Fibroblast of skin of right quadriceps (primary cell): ENCODE results near the gene RNU6-1.

Experiments used
- DNase-seq: peaks from one replicate; pipeline ENCODE4 v3.0.0-alpha.2; 2013

Gene RNU6-1

GRCh38 chr15:67839929-67840748 lies at the start of gene RNU6-1:
RNU6-1 (minus strand) TSS chr15:67840045.
- DNase-seq = peak; percentile 91

- DNase-seq = no peak
These were observed 47.9 kb upstream of the RNU6-1 start for GRCh38 chr15:67887776-67888175.

GRCh38 chr15:67885861-67886260 lies 46.0 kb upstream of the RNU6-1 start:
- no peak for DNase-seq

- no peak for DNase-seq
These were observed 45.3 kb upstream of the RNU6-1 start for GRCh38 chr15:67885175-67885523.

- peak; percentile 69 for DNase-seq
These were observed 44.8 kb upstream of the RNU6-1 start for GRCh38 chr15:67884514-67885174.

- DNase-seq = no peak
These were observed 44.2 kb upstream of the RNU6-1 start for GRCh38 chr15:67884009-67884408.

GRCh38 chr15:67883234-67883773 lies 43.5 kb upstream of the RNU6-1 start:
- DNase-seq = no peak

- no peak for DNase-seq
These were observed 42.8 kb upstream of the RNU6-1 start for GRCh38 chr15:67882487-67883233.

- DNase-seq = peak; percentile 24
These were observed 40.9 kb upstream of the RNU6-1 start for GRCh38 chr15:67880651-67881182.

GRCh38 chr15:67879440-67880129 lies 39.7 kb upstream of the RNU6-1 start:
- no peak for DNase-seq

- DNase-seq = no peak
These were observed 38.9 kb upstream of the RNU6-1 start for GRCh38 chr15:67878712-67879206.

- no peak for DNase-seq
These were observed 33.9 kb upstream of the RNU6-1 start for GRCh38 chr15:67873777-67874176.

- no peak for DNase-seq
These were observed 31.1 kb upstream of the RNU6-1 start for GRCh38 chr15:67870868-67871408.

- DNase-seq = no peak
These were observed 29.9 kb upstream of the RNU6-1 start for GRCh38 chr15:67869701-67870100.

- no peak for DNase-seq
These were observed 25.9 kb upstream of the RNU6-1 start for GRCh38 chr15:67865766-67866165.

GRCh38 chr15:67865331-67865730 lies 25.5 kb upstream of the RNU6-1 start:
- DNase-seq = peak; percentile 49

- peak; percentile 78 for DNase-seq
These were observed 23.7 kb upstream of the RNU6-1 start for GRCh38 chr15:67863442-67863987.

GRCh38 chr15:67862750-67863441 lies 23.1 kb upstream of the RNU6-1 start:
- DNase-seq = no peak

GRCh38 chr15:67861983-67862382 lies 22.1 kb upstream of the RNU6-1 start:
- no peak for DNase-seq

- no peak for DNase-seq
These were observed 19.6 kb upstream of the RNU6-1 start for GRCh38 chr15:67859331-67859946.

- DNase-seq = no peak
These were observed 17.4 kb upstream of the RNU6-1 start for GRCh38 chr15:67857220-67857619.
